Osteoblast (primary cell): ENCODE results near the gene SRGAP2C. TPM values are rescaled to one million over a fixed set of nuclear protein-coding genes. Genes with fewer than 3 reads are reported as not detected.

ENCODE experiments used
- DNase-seq: peaks from one replicate; pipeline ENCODE4 v3.0.0; 2011; ENCODE audit warnings: low spot score, mixed read lengths; ENCODE audit not compliant: insufficient read length; ENCODE audit errors: missing footprints
- H2AFZ ChIP-seq: 2 replicates; pipeline ENCODE4 v1.6.0; 2011; ENCODE audit warnings: mild to moderate bottlenecking, low read length
- H3K27ac ChIP-seq: 2 replicates; pipeline ENCODE4 v1.5.1; 2011; ENCODE audit warnings: mild to moderate bottlenecking, low read depth, low read length, moderate library complexity
- H3K27me3 ChIP-seq: 2 replicates; pipeline ENCODE4 v1.6.0; 2012; ENCODE audit warnings: mild to moderate bottlenecking, control low read depth, inconsistent platforms, low read length, moderate library complexity; ENCODE audit not compliant: insufficient read depth
- H3K36me3 ChIP-seq: 2 replicates; pipeline ENCODE4 v1.5.1; 2011; ENCODE audit warnings: mild to moderate bottlenecking, low read length, control low read depth, moderate library complexity; ENCODE audit not compliant: insufficient read depth
- H3K4me1 ChIP-seq: 2 replicates; pipeline ENCODE4 v1.5.1; 2011; ENCODE audit warnings: mild to moderate bottlenecking, low read length, control low read depth, moderate library complexity; ENCODE audit not compliant: insufficient read depth
- H3K4me2 ChIP-seq: 2 replicates; pipeline ENCODE4 v1.6.0; 2011; ENCODE audit warnings: mild to moderate bottlenecking, low read length; ENCODE audit not compliant: insufficient read depth
- H3K4me3 ChIP-seq: fragments of 200-600 bp; sonication (generic); 3 replicates; pipeline ENCODE4 v1.5.1; 2012; ENCODE audit warnings: mild to moderate bottlenecking, low read length, inconsistent platforms; ENCODE audit not compliant: insufficient read depth
- H3K79me2 ChIP-seq: 2 replicates; pipeline ENCODE4 v1.6.0; 2012; ENCODE audit warnings: mild to moderate bottlenecking, low read length, control low read depth, inconsistent platforms; ENCODE audit not compliant: insufficient read depth
- H3K9me3 ChIP-seq: 2 replicates; pipeline ENCODE4 v1.5.1; 2011; ENCODE audit warnings: low read depth, low read length, control low read depth
- H4K20me1 ChIP-seq: 2 replicates; pipeline ENCODE4 v1.6.0; 2012; ENCODE audit warnings: mild to moderate bottlenecking, low read length, control low read depth; ENCODE audit not compliant: insufficient read depth
- CTCF ChIP-seq: IDR thresholded peaks from 2 replicates; pipeline ENCODE4 v1.5.1; 2011; ENCODE audit warnings: mild to moderate bottlenecking, low read depth, low read length, moderate library complexity; ENCODE audit errors: extremely low read depth
- small RNA-seq: library from RNA; depleted of rRNA; stranded (forward); fragments of <200 nt; gene quantifications from one replicate; pipeline ENCODE3, GENCODE V24; 2012
- total RNA-seq: library from RNA; depleted of rRNA; stranded (reverse); fragments of >200 nt; gene quantifications from 2 replicates; pipeline ENCODE4 v1.2.3, GENCODE V29; 2012

Gene SRGAP2C
- total RNA-seq, 1 donor = 36.9 TPM

DNA sequence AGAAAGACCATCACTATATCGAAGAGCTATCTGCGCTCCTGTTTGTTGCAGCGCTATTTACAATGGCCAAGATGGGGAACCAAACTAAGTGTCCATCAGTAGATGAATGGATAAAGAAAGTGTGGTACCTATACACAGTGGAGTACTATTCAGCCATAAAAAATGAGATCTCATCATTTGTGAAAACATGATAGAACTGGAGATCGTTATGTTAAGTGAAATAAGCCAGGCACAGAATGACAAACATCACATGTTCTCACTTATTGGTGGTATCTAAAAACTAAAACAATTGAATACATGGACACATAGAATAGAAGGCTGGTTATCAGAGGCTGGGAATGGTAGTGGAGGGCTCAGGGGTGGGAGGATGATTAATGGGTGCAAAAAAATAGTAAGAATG, 256.2 kb downstream of the SRGAP2C start:
- no peaks in the 10 kb centered on the region for H3K9me3 ChIP-seq
- H4K20me1 ChIP-seq = no peaks in the 10 kb centered on the region
- no peaks in the 10 kb centered on the region for H3K4me1 ChIP-seq
- no peaks in the 10 kb centered on the region for H3K36me3 ChIP-seq
- no peak for TF ChIP-seq CTCF
- H3K27me3 ChIP-seq = no peaks in the 10 kb centered on the region
- no peak overlapping the region for H3K27ac ChIP-seq
- no peak for DNase-seq
- no peak overlapping the region for H3K4me3 ChIP-seq
- no peaks in the 10 kb centered on the region for H3K79me2 ChIP-seq
- no peak overlapping the region for H3K4me2 ChIP-seq
- H2AFZ ChIP-seq = no peak overlapping the region

Small RNA genes within 50 kb of the gene (small RNA-seq; reads per million reads assigned to genes)
- not detected for gene AC243994.1

Other genes with a start within 250 kb of the SRGAP2C start
- 1.4 and 2.7 TPM in 2 replicates for gene FAM72B, start 635 bp upstream of the SRGAP2C start, total RNA-seq